Measurements from ENCODE around the gene SRBD1. TPM values are rescaled to one million over a fixed set of nuclear protein-coding genes. Genes with fewer than 3 reads are reported as not detected.

The SRBD1 gene
- total RNA-seq: 9.9 and 20.2 TPM in 2 replicates

DNA sequence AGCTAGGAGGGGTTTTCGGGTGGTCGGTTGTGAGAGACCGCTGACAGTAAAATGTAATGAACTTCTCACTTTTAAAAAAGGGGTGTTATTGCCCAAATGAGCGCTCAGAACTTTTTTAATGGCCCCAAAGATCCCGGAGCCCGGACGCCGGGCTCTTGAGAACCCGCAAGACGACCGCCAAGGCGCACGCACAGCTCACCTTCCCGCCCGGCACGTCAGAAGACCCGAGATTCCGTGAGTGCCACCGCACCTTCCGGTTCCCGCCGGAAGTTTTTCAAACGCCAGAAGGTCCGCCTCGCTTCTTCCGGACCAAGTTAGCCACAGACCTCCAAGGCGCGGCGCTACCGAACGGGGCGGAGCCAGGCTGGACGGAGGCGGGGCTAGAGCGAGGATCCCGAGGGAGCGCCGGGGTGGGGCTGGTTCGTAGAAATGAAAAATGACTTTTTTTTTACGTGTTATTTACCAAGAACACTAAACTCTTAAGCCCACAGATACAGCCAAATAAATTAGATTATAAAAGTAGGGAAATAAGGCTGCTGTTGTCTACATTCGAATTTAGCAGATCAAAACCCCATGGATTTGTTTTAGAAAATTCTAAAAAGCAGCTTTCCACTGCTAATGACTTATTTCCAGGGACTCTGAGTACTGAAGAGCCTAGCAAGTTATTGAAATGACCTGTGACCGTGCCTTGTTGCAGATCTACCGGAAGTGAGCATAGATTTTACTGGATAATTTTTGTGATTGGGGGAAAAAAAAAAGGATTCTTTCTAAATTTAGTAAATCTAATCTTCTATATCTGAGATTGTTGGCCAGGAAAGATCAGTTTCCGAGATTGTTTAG lies at the start of gene SRBD1:
TSS of gene SRBD1 (minus strand) at position 248 of the 840 bp plus-strand sequence. CDS start 5,826 bp downstream, outside the sequence.

DNA sequence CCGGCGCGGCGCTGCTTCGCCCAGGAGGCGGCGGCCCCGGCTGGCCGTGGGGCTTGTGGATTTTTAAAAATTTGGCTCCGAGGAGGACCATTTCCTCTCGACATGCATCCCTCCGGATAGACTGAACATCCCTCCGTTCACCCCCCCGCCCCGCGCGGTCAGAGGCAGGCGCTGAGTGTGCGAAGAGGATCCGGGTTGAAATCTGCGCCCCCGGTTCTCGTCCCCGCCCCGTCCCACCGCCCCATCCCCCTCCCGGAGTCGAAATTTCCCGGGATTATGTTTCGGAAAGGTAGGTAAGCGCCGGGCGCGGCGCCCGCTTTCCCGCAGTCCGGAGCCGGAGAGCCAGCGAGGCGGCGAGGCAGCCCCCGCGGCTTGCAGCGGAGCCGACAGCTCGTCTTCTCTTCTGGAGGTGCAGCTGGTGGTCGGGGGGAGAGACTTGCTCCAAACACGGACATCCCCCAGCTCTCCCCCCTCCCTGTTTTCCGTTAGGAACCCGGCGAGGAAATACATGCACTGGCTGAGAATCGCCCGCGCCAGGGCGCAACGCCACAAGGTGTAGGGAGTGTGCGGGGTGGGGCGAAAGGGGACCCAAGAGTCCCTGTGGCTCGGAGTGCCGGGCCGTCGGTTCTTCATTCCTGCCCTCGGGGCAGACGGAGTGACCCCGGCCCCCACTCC lies 40.5 kb upstream of the SRBD1 start, which contains the start of gene PRKCE:
TSS of gene PRKCE (plus strand) at position 261 of the 675 bp plus-strand sequence.

Other genes with a start within 250 kb of the SRBD1 start
- 7.2 and 11.7 TPM in 2 replicates for gene PRKCE, start 40.4 kb upstream of the SRBD1 start, total RNA-seq